Pancreas (tissue), 10 donors: Measurements from ENCODE around the gene GAB1. TPM values are rescaled to one million over a fixed set of nuclear protein-coding genes. Genes with fewer than 3 reads are reported as not detected.

ENCODE experiments used
- ATAC-seq, 4 donors: fragments of 200-7000 bp; cut with Tn5 transposase; one replicate each; pipeline versions ENCODE4 v1.8.0 to v1.9.1; 2020; ENCODE audit warnings: mild to moderate bottlenecking in 4 of 4, moderate library complexity in 4 of 4
- DNase-seq, 6 donors: peaks; one replicate each; pipeline ENCODE4 v3.0.0-alpha.2; 2020
- FAIRE-seq: peaks from 2 replicates; lab custom pipeline; 2012; peaks lifted over from hg19 to GRCh38; lab: Jason Lieb, UNC
- H3K27ac ChIP-seq, 4 donors: fragments of 200-600 bp; sonication (generic); 1 replicate in 3 of 4; 2 replicates in 1 of 4; pipeline versions ENCODE4 v1.5.0 to v1.8.0; 2020
- H3K27me3 ChIP-seq, 4 donors: fragments of 200-600 bp; one replicate each; pipeline ENCODE4 v1.8.0; 2021
- H3K36me3 ChIP-seq, 3 donors: fragments of 200-600 bp; sonication (generic) in 1 of 3; one replicate each; pipeline versions ENCODE4 v1.5.0 to v1.8.0; 2020 to 2021
- H3K4me1 ChIP-seq, 3 donors: fragments of 200-600 bp; one replicate each; pipeline ENCODE4 v1.8.0; 2021
- H3K4me3 ChIP-seq, 4 donors: fragments of 200-600 bp; sonication (generic) in 2 of 4; one replicate each; pipeline versions ENCODE4 v1.5.0 to v1.8.0; 2020 to 2021
- H3K9me3 ChIP-seq, 4 donors: fragments of 200-600 bp; one replicate each; pipeline ENCODE4 v1.8.0; 2021
- CTCF ChIP-seq, 4 donors: fragments of 200-600 bp; sonication (generic) in 3 of 4; IDR thresholded peaks; one replicate each; pipeline versions ENCODE4 v1.5.0 to v1.8.0; 2021; ENCODE audit warnings: antibody characterized with exemption in 4 of 4
- WGBS, 2 donors: extraction: QIAGEN DNeasy Blood & Tissue Kit; methylation state at CpG; one replicate each; pipeline ENCODE4 v1.1.7; 2013; 5-methylcytosine and 5-hydroxymethylcytosine counted together
- intact Hi-C, 3 donors: fragments of 100-400 bp; cut with DNase I; formaldehyde crosslinking; loops; one replicate each; pipeline versions ENCODE4 v1.11.1 to v1.14.2; 2022
- polyA plus RNA-seq, 2 donors: library from polyadenylated mRNA; stranded (reverse); fragments of 200-250 nt; gene quantifications; one replicate each; pipeline ENCODE4 v1.2.3, GENCODE V29; 2013
- total RNA-seq, 6 donors: library from RNA; stranded (reverse); fragmentation: NEBNext Ultra II Directional in 4 of 6; extraction: Animal tissue kit (Norgen Biotek cat#: 25700) in 4 of 6; gene quantifications; one replicate each; pipeline versions ENCODE4 v1.2.1 to v1.2.4, GENCODE V29; 2021 to 2023
- donor health status: healthy with polysubstance abuse.
- donor health status: DM: no; HTN: no; CAD: no; lungs with moderate emphysema.
- donor health status: DM: no; HTN: no; CAD: no.
- donor health status: control.
- donor health status: control.
- donor health status: Bipolar disorder and iron deficiency.
- donor health status: DM: yes; HTN: yes; CAD: no.
- donor health status: DM: no; HTN: no; CAD: no.
- donor health status: DM: no; HTN: no; CAD: no.
- donor health status: DM: yes; HTN: yes; CAD: no.

Gene GAB1
- total and polyA plus RNA-seq, 8 donors, result 3.0 to 21.2 (median 9.9) TPM

DNA sequence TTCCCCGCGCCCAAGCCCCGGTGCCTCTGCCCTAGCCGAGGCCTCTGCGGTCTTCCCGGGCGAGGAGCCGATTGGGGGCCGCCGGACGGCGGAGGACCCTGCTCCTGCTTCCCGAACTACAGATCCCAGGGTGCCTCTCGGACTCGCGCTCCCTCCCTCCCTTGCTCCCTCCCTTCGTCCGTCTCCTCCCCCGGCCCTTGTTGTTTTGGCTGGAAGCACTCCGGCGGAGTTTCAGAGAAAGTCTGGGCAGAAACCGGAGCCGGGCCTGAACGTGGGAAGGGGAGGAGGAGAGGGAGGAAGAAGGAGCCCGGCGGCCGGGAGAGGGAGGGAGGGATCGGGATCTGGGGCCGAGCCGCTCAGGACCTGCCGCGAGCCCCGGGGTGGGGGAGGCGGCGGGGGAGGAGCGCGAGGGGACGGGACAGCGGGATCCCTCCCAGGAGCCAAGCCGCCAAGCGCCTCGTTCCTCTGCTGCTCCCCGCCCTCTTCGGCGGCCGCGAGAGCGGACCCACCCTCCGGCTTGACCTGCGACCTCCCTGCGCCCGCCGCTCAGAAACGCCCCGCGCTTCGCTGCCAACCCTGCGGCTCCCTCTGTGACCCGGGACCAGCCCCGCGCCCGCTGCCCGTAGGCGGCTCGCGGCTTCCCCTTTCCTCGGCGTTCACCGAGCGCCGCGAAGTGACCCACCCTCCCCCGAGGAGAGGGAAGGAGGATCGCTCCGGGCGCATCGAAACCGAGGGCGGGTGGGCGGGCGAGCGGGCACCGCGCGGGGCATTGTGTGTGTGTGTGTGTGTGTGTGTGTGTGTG, 496 bp upstream of the GAB1 start:
- Histone ChIP-seq H3K27ac (peak overlapping the region; percentile 86 to 96 (median 92)), H3K27me3 (no peaks in the 10 kb centered on the region), H3K4me3 (peak overlapping the region; percentile 65 to 95 (median 76)), H3K4me1 (peaks cover 0 to 6% (median 3%) of the 10 kb centered on the region in 3 donors), H3K9me3 (no peaks in the 10 kb centered on the region), H3K36me3 (no peaks in the 10 kb centered on the region)
- no peak for TF ChIP-seq CTCF (IDR thresholded peaks at IDR 0.05)
- no peak for FAIRE-seq
- WGBS, 2 donors, result 0 to 1% methylated on average over 48 to 85 of the region's 85 CpGs
- peak; percentile 81 to 92 (median 87) for DNase-seq
- ATAC-seq, result peak; percentile 81 to 89 (median 84)
- intact Hi-C loops, result no loop called here

GRCh38 chr4:143337600-143338287, 1.1 kb downstream of the GAB1 start:
- Histone ChIP-seq H3K4me3 (peak overlapping the region; percentile 65 to 95 (median 76)), H3K9me3 (no peaks in the 10 kb centered on the region), H3K27ac (peak overlapping the region; percentile 86 to 96 (median 92)), H3K27me3 (no peaks in the 10 kb centered on the region), H3K4me1 (peaks cover 0 to 6% (median 3%) of the 10 kb centered on the region in 3 donors), H3K36me3 (no peaks in the 10 kb centered on the region)
- 0% methylated on average over 25 of the region's 25 CpGs for WGBS, 2 donors
- FAIRE-seq (no peak), DNase-seq (peak in 5 of 6 donors; percentile 30 to 65 (median 44)), ATAC-seq (peak in 3 of 4 donors; percentile 3 to 19 (median 16))
- intact Hi-C loops, result no loop called here
- TF ChIP-seq CTCF (IDR thresholded peaks at IDR 0.05), result no peak

DNA sequence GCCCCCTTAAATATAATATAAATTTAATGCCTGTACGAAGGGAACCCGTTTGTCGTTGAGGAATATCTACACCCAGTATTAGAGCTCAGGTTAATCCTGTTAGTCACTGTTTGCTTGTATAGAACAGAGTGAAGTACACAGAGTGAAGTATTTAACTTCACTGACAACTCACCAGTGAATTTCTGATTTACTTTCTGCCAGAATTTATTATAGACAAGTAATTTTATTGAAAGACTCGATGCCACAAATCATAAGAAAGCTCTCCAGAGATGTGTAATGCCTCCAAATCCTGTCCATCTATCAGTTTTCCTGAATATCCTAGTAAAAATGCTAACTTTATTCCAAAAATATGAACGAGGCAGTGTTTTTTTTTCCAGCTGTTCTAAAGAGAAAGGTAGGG, 1.6 kb downstream of the GAB1 start:
- FAIRE-seq, result peak; percentile 5
- WGBS, 2 donors, result 16 to 21% methylated on average over 5 of the region's 5 CpGs

DNA sequence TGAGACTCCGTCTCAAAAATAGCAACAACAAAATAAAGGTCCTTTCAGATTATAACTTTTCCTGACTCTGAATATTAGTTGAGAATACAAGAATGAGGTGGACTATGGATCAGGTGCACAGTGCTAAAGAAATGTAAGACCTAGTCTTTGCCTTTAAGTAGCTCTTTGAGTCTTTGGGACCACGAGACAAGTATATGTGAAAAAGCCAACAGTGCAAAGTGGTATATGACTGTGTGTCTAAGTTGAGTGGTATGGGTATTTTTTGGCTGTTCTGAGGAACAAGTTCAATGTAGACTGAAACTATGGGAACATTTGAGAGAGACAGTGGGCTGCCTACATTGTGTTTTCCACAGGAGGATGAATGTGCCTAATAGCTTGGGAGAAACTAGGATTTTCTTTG, 2.8 kb downstream of the GAB1 start:
- FAIRE-seq, result no peak
- no peak for DNase-seq
- WGBS, 2 donors, result 77 to 91% methylated on average over 2 of the region's 2 CpGs
- no peak overlapping the region for H3K4me3 ChIP-seq
- H3K4me1 ChIP-seq, result peaks cover 0 to 11% (median 8%) of the 10 kb centered on the region in 3 donors
- H3K27me3 ChIP-seq, result no peaks in the 10 kb centered on the region
- intact Hi-C loops, result no loop called here
- no peak for TF ChIP-seq CTCF (IDR thresholded peaks at IDR 0.05)
- no peak for ATAC-seq
- H3K36me3 ChIP-seq, result no peaks in the 10 kb centered on the region
- no peak overlapping the region for H3K27ac ChIP-seq
- H3K9me3 ChIP-seq, result no peaks in the 10 kb centered on the region

More for the DNA sequence above, 1.6 kb downstream of the GAB1 start:
- Histone ChIP-seq H3K9me3 (no peaks in the 10 kb centered on the region), H3K4me3 (peak overlapping the region in 3 of 4 donors; percentile 75 to 95 (median 78)), H3K27ac (peak overlapping the region in 1 of 4 donors; percentile 90), H3K36me3 (no peaks in the 10 kb centered on the region), H3K27me3 (no peaks in the 10 kb centered on the region), H3K4me1 (peaks cover 0 to 6% (median 3%) of the 10 kb centered on the region in 3 donors)
- intact Hi-C loops, result no loop called here
- ATAC-seq (no peak), DNase-seq (no peak)
- TF ChIP-seq CTCF (IDR thresholded peaks at IDR 0.05), result no peak
